ENCODE data around the gene RBM7.

Gene RBM7

DNA sequence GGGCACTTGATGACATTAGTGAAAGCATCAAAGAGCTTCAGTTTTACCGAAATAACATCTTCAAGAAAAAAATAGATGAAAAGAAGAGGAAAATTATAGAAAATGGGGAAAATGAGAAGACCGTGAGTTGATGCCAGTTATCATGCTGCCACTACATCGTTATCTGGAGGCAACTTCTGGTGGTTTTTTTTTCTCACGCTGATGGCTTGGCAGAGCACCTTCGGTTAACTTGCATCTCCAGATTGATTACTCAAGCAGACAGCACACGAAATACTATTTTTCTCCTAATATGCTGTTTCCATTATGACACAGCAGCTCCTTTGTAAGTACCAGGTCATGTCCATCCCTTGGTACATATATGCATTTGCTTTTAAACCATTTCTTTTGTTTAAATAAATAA is 49.4 kb downstream of the RBM7 start:
- Histone ChIP-seq H3K27me3 (replicated peaks; ENCODE audit: insufficient read depth, low read length) (no peaks in the 10 kb centered on the region), H3F3A (ENCODE audit: insufficient read depth, low read length) (no peaks in the 10 kb centered on the region), H3K4me2 (ENCODE audit: low read depth, low read length) (no peak overlapping the region), H4K20me1 (ENCODE audit: insufficient read depth, low read length) (no peaks in the 10 kb centered on the region), H3K36me3 (replicated peaks; ENCODE audit: insufficient read depth, low read length) (peaks cover 11% of the 10 kb centered on the region; the same call in 1 of the 2 replicates), H3K9me3 (replicated peaks; ENCODE audit: insufficient read depth, low read length) (no peaks in the 10 kb centered on the region), H3K9me2 (replicated peaks; ENCODE audit: insufficient read depth, low read length) (no peaks in the 10 kb centered on the region), H3K4me1 (ENCODE audit: low read length) (no peaks in the 10 kb centered on the region), H3K79me2 (ENCODE audit: low read length) (peaks cover 30% of the 10 kb centered on the region), H3K4me3 (ENCODE audit: low read length) (no peak overlapping the region), H3K9ac (ENCODE audit: low read length) (no peak overlapping the region), H3K27ac (ENCODE audit: low read length) (no peak overlapping the region), H2AFZ (ENCODE audit: low read length) (no peak overlapping the region)
- DNase-seq, result no peak
- TF ChIP-seq, protein P1, sequence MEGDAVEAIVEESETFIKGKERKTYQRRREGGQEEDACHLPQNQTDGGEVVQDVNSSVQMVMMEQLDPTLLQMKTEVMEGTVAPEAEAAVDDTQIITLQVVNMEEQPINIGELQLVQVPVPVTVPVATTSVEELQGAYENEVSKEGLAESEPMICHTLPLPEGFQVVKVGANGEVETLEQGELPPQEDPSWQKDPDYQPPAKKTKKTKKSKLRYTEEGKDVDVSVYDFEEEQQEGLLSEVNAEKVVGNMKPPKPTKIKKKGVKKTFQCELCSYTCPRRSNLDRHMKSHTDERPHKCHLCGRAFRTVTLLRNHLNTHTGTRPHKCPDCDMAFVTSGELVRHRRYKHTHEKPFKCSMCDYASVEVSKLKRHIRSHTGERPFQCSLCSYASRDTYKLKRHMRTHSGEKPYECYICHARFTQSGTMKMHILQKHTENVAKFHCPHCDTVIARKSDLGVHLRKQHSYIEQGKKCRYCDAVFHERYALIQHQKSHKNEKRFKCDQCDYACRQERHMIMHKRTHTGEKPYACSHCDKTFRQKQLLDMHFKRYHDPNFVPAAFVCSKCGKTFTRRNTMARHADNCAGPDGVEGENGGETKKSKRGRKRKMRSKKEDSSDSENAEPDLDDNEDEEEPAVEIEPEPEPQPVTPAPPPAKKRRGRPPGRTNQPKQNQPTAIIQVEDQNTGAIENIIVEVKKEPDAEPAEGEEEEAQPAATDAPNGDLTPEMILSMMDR (IDR thresholded peaks at IDR 0.05; ENCODE audit: low read length), result no peak
- no peak for TF ChIP-seq EZH2phosphoT487 (IDR thresholded peaks at IDR 0.05; ENCODE audit: low read length)
- TF ChIP-seq EZH2 (optimal IDR thresholded peaks at IDR 0.05; ENCODE audit: low read depth, low read length), result no peak

DNA sequence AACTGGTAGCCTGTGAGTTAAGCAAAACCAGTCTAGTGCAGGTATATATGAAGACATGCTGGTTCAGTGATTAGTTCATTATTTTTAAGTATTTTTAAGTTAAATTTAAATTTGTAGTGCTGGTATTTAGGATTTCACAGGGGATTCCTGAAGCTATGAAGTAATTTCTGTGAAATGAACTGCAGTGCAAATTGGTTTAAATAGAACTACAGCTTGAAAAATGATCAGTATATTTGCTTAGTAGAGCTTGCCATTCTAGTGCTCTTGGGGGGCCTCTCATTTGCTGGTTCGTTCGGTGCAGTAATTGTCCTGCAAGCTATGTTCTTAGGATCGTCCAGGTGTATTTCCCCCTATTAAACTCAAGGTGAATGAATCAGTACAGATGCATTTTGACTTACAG is 51.9 kb downstream of the RBM7 start:
- Histone ChIP-seq H3K9ac (ENCODE audit: low read length) (no peak overlapping the region), H3K4me3 (ENCODE audit: low read length) (no peak overlapping the region), H3K27me3 (replicated peaks; ENCODE audit: insufficient read depth, low read length) (no peaks in the 10 kb centered on the region)

More for the DNA sequence above, 51.9 kb downstream of the RBM7 start:
- Histone ChIP-seq H2AFZ (ENCODE audit: low read length) (no peak overlapping the region), H3F3A (ENCODE audit: insufficient read depth, low read length) (no peaks in the 10 kb centered on the region), H3K4me2 (ENCODE audit: low read depth, low read length) (no peak overlapping the region), H3K4me1 (ENCODE audit: low read length) (no peaks in the 10 kb centered on the region), H3K79me2 (ENCODE audit: low read length) (peaks cover 11% of the 10 kb centered on the region), H3K9me2 (replicated peaks; ENCODE audit: insufficient read depth, low read length) (no peaks in the 10 kb centered on the region), H4K20me1 (ENCODE audit: insufficient read depth, low read length) (no peaks in the 10 kb centered on the region), H3K36me3 (replicated peaks; ENCODE audit: insufficient read depth, low read length) (peaks cover 4% of the 10 kb centered on the region; the same call in 1 of the 2 replicates), H3K27ac (ENCODE audit: low read length) (no peak overlapping the region), H3K9me3 (replicated peaks; ENCODE audit: insufficient read depth, low read length) (no peaks in the 10 kb centered on the region)
- DNase-seq, result no peak
- TF ChIP-seq, protein P1 (IDR thresholded peaks at IDR 0.05; ENCODE audit: low read length), result no peak
- TF ChIP-seq EZH2 (optimal IDR thresholded peaks at IDR 0.05; ENCODE audit: low read depth, low read length), result no peak
- TF ChIP-seq EZH2phosphoT487 (IDR thresholded peaks at IDR 0.05; ENCODE audit: low read length), result no peak

All from MM.1S (cell line).